AG10803 (cell line): ENCODE results near the gene TXNRD2.
A peak's percentile ranks its signal among the peaks of the same experiment; 100 is the strongest.

Experiments used
- DNase-seq: peaks from one replicate; pipeline ENCODE4 v3.0.0; 2010; ENCODE audit warnings: low read depth
- H3K4me3 ChIP-seq: 2 replicates; pipeline ENCODE4 v1.5.1; 2011; ENCODE audit warnings: mild to moderate bottlenecking, low read length, control low read depth
- TF ChIP-seq, protein P1 (sequence below): conservative IDR thresholded peaks from 2 replicates; pipeline ENCODE4 v1.5.1; 2011; ENCODE audit warnings: mild to moderate bottlenecking, low read length, control low read depth, inconsistent platforms

TXNRD2 gene

GRCh38 chr22:19889951-19890350 lies 51.7 kb downstream of the TXNRD2 start:
- no peak for DNase-seq
- TF ChIP-seq, protein P1, sequence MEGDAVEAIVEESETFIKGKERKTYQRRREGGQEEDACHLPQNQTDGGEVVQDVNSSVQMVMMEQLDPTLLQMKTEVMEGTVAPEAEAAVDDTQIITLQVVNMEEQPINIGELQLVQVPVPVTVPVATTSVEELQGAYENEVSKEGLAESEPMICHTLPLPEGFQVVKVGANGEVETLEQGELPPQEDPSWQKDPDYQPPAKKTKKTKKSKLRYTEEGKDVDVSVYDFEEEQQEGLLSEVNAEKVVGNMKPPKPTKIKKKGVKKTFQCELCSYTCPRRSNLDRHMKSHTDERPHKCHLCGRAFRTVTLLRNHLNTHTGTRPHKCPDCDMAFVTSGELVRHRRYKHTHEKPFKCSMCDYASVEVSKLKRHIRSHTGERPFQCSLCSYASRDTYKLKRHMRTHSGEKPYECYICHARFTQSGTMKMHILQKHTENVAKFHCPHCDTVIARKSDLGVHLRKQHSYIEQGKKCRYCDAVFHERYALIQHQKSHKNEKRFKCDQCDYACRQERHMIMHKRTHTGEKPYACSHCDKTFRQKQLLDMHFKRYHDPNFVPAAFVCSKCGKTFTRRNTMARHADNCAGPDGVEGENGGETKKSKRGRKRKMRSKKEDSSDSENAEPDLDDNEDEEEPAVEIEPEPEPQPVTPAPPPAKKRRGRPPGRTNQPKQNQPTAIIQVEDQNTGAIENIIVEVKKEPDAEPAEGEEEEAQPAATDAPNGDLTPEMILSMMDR = no peak
- no peak overlapping the region for H3K4me3 ChIP-seq

DNA sequence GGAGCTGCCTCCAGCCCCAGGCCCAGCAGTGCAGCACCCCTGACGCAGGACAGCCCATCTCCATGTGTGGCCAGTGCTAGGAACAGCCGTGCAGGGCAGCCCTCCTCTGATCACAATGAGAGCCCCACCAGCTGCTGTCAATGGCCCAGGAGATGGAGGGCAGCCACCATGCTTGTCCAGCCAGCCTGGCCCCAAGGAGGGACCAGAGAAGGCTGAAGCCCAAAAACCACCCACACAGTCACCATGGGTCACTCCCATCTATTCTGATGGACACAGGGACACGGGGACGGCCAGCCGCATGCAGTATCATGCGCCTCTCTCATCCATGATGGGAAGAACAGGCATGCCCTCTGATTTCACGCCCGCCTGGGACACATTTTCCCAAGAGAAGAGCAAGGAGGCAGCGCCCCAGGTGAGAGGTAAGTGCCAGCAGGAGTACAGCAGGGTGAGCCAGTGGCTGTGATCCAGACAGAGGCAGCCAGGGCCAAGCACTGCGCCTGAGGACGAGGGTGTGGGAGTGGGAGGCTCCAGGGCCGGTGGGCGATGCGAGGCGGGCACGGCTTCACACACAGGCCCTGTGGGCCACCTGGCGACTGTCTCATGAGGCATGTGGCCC lies 53.4 kb downstream of the TXNRD2 start:
- TF ChIP-seq, protein P1 = no peak
- no peak for DNase-seq
- H3K4me3 ChIP-seq = no peak overlapping the region

DNA sequence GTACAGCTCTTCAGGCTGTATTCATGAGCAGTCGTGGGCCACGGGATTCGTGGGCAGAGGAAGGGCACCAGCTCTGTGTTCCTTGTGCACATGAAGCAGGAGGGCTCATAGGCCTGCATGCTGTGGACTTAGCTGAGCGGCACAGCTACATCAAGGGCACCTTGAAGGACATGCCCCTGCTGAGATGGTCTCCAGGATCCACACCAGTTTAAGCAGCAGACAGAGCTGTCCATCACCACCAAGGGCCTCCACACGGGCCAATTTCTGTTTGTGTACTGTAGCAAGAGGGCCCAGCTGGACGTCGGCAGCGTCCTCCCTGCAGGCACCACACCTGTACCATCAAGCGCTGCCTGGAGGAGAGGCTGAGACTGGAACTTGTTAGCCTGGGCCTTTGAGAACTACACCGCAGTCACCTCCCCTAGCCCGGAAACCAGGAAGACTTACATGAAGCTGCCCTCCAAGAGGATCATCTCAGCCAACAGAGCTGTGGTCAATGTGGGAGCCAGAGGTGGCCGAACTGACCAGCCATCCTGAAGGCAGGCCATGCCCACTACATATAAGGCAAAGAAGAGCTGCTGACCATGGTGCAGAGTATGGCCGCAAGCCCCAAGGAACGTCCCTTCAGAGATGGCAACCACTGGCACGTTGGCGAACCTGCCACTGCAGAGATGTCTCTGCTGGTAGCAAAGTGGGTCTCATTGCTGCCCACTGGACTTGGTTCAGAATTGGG lies 54.2 kb downstream of the TXNRD2 start:
- TF ChIP-seq, protein P1 = no peak
- no peak for DNase-seq

DNA sequence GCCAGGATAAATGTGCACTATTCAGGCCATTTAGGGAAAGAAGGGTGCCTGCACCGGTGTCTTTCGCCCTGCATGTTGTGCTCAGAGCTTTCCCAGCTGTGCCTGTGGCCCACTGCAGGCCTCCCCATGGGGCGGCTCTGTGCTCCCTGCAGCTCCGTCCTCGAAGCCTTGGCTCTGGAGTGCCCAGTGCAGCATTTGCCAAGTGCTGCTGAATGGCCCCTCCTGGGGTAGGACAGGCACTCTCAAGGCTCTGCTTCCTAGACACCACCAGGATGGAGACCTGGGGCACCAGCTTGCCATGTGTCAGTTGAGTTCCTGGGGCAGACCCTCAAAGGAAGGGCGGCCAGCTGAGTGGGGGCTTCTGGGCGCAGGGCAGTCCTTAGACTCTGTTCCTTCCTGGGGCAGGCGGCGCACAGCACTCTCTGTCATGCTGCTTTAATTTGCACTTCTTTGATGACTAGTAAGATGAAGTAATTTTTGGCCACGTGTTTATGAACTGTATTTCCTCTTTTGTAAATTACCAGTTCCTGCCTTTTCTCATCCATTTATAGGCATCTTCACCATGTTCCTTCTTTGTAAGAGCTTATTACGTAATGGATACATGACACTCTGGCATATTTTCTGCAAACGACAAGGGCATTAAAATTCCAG lies 54.9 kb downstream of the TXNRD2 start:
- DNase-seq = peak; percentile 92
- TF ChIP-seq, protein P1 = no peak
- no peak overlapping the region for H3K4me3 ChIP-seq

More for the DNA sequence above, 54.2 kb downstream of the TXNRD2 start:
- H3K4me3 ChIP-seq = no peak overlapping the region

DNA sequence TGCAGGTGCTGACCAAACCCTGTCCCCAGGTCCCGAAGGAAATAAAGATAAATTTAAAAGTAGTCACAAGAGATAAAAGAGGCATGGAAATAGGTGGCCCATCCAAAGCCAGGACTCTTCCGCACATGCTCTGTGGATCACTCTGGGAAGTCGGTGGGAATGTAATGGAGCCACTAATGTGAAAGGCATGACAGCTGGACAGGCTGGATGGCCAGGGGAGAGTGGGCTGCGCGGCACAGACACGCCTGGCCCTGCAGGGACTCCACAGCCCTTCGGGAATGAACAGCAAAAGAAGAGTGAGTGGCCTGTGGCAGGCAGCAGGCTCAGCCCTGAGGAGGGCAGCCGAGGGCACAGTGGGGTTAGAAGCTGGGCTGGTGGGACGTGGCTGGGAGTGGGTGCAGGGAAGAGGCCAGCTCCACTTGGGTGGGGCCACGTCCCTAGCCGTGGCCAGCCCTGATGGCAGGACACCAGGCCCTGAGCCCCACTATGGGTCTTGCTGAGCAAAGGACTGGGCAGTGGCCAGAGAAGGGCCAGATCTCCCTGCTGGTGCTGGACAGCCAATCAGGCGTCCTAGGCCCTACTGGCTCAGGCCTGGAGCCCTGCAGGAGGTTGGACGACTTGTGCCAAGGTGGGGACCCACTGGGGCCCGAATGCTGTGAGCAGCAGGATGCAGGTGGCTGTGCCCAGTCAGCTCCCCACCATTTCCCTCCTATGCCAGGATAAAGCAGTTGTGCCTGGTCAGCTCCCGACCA lies 55.6 kb downstream of the TXNRD2 start:
- DNase-seq = peak; percentile 37
- TF ChIP-seq, protein P1 = no peak
- H3K4me3 ChIP-seq = no peak overlapping the region

DNA sequence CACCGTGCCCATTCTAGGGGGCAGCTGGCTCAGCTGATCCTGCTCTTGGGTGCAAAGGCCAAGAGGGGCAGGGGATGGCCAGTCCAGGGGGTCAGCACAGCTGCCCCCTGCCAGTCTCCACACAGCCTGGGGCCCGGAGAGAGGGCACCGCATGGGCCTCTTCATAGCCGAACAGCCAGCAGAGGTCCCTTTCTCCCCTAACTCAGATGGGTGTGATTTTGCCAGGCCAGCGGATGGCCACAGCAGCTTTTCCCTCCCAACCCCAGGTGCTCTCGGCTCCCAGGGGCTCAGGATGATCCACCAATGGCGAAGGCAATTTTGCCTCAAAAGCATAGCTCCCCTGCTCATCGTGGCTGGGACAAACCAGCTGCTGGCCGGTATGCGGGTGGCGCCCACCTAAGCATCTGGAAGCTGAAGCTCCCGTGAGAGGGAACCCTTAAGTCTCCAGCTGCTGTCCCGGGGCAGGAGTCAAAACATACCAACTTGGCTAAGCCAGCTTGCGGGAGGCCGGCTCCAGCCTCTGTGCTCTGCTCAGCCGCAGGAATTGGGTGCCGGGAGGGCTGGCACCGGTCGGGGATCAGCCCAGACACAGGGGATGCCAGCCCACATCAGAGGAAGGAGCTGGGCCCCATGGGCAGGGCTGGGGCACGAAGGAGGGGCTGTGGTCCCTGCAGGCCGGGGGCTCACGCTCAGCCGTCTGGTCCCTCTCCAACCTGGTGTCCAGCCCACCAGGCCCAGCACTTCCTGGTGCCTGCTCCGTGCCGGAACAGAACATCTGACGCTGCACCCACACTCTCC lies 56.5 kb downstream of the TXNRD2 start:
- no peak overlapping the region for H3K4me3 ChIP-seq
- TF ChIP-seq, protein P1 = no peak
- DNase-seq = peak; percentile 77
